Measurements from ENCODE around the gene GET3. TPM values are rescaled to one million over a fixed set of nuclear protein-coding genes. Genes with fewer than 3 reads are reported as not detected.

The GET3 gene
- total and polyA plus RNA-seq, 2 of the 13 experiments (the other 11 are each of a cell fraction or from before 2014, with no cell fraction given) = 57.7 to 59.4 TPM

DNA sequence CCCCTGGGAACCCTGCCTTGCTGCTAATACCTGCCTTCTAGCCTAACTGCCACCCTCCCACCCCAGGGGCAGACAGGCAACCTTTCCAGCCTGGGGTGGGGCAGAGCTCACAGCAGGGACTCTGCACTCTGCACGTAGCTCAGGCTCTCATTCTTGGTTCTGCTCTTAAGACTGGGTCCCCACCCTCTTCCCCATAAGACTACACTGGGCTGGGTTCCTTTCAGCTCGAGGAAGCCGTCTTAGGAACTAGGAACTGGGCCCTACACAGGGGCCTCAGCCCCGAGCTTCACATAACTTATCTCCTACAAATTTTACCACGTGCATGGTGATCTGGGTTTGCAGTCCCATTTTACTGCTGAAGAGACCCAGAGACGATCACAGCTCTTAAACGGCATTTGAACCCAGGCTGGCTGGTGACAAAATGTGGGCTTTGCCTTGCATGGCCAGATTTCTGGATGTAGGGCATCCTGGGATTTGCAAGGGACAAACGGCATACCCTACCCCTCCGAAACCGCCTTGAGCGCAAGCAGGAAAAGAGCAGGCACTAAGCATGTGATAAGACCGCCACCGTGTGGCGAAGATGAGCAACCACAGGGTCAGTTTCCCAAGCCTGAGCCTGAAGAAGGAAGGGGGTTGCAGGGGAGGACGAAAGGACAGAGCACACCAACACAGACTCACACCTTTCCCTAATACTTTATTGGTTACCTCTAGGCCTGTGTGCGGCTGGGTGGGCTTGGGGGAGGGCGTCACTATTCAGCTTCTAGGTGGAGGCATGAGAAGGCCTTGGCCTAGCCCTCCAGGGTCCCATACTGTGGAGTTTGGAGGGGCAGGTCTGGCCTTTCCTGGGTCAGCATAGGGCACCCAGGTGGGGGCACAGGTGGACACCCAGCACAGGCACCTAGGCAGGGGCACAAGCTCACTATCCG, 59.1 kb downstream of the GET3 start (continued):
- no peak for TF ChIP-seq ZNF772 (CRISPR knock-in tag; IDR thresholded peaks at IDR 0.05)
- TF ChIP-seq ZKSCAN8 (CRISPR knock-in tag; IDR thresholded peaks at IDR 0.05; ENCODE audit: borderline replicate concordance) = peak; percentile 82; the same call in 1 of the 2 replicates
- no peak for TF ChIP-seq ZNF616 (CRISPR knock-in tag; IDR thresholded peaks at IDR 0.05; ENCODE audit: low read depth)
- TF ChIP-seq LCORL (IDR thresholded peaks at IDR 0.05) = no peak
- peak; percentile 70; the same call in 1 of the 2 replicates for TF ChIP-seq LCORL (CRISPR knock-in tag; IDR thresholded peaks at IDR 0.05)
- peak; percentile 49 for TF ChIP-seq FOSL2 (CRISPR knock-in tag; IDR thresholded peaks at IDR 0.05)
- TF ChIP-seq PHF8 (CRISPR knock-in tag; IDR thresholded peaks at IDR 0.05) = peak; percentile 41; the same call in 1 of the 2 replicates
- TF ChIP-seq MEIS1 (CRISPR knock-in tag; IDR thresholded peaks at IDR 0.05; ENCODE audit: borderline replicate concordance) = no peak
- peak; percentile 75; the same call in 1 of the 2 replicates for TF ChIP-seq SRY (CRISPR knock-in tag; IDR thresholded peaks at IDR 0.05)
- no peak for TF ChIP-seq NR2F6 (IDR thresholded peaks at IDR 0.05)
- TF ChIP-seq NR2F6 (CRISPR knock-in tag; IDR thresholded peaks at IDR 0.05) = peak; percentile 67; the same call in 1 of the 2 replicates
- TF ChIP-seq, protein P1, sequence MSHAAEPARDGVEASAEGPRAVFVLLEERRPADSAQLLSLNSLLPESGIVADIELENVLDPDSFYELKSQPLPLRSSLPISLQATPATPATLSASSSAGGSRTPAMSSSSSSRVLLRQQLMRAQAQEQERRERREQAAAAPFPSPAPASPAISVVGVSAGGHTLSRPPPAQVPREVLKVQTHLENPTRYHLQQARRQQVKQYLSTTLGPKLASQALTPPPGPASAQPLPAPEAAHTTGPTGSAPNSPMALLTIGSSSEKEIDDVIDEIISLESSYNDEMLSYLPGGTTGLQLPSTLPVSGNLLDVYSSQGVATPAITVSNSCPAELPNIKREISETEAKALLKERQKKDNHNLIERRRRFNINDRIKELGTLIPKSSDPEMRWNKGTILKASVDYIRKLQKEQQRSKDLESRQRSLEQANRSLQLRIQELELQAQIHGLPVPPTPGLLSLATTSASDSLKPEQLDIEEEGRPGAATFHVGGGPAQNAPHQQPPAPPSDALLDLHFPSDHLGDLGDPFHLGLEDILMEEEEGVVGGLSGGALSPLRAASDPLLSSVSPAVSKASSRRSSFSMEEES (CRISPR knock-in tag; IDR thresholded peaks at IDR 0.05) = 0 out of 2 replicates have a peak, but pooled peaks have one; percentile 40
- no peak for TF ChIP-seq NAIF1 (CRISPR knock-in tag; IDR thresholded peaks at IDR 0.05; ENCODE audit: borderline replicate concordance)
- TF ChIP-seq, protein P2, sequence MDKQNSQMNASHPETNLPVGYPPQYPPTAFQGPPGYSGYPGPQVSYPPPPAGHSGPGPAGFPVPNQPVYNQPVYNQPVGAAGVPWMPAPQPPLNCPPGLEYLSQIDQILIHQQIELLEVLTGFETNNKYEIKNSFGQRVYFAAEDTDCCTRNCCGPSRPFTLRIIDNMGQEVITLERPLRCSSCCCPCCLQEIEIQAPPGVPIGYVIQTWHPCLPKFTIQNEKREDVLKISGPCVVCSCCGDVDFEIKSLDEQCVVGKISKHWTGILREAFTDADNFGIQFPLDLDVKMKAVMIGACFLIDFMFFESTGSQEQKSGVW (CRISPR knock-in tag; IDR thresholded peaks at IDR 0.05; ENCODE audit: borderline replicate concordance) = no peak
- no peak for TF ChIP-seq REXO4 (CRISPR knock-in tag; IDR thresholded peaks at IDR 0.05; ENCODE audit: borderline replicate concordance)
- TF ChIP-seq, protein P3, sequence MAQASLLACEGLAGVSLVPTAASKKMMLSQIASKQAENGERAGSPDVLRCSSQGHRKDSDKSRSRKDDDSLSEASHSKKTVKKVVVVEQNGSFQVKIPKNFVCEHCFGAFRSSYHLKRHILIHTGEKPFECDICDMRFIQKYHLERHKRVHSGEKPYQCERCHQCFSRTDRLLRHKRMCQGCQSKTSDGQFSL (CRISPR knock-in tag; IDR thresholded peaks at IDR 0.05) = 0 out of 2 replicates have a peak, but pooled peaks have one; percentile 49
- no peak for TF ChIP-seq EED (CRISPR knock-in tag; IDR thresholded peaks at IDR 0.05)
- peak; percentile 30; the same call in 1 of the 2 replicates for TF ChIP-seq RXRB (CRISPR knock-in tag; IDR thresholded peaks at IDR 0.05; ENCODE audit: borderline replicate concordance)
- TF ChIP-seq THAP11 (CRISPR knock-in tag; IDR thresholded peaks at IDR 0.05) = peak; percentile 57
- TF ChIP-seq ZIK1 (CRISPR knock-in tag; IDR thresholded peaks at IDR 0.05; ENCODE audit: borderline replicate concordance, low read depth) = no peak
- TF ChIP-seq ZNF263 (CRISPR knock-in tag; IDR thresholded peaks at IDR 0.05) = 0 out of 2 replicates have a peak, but pooled peaks have one; percentile 15
- TF ChIP-seq, protein P4, sequence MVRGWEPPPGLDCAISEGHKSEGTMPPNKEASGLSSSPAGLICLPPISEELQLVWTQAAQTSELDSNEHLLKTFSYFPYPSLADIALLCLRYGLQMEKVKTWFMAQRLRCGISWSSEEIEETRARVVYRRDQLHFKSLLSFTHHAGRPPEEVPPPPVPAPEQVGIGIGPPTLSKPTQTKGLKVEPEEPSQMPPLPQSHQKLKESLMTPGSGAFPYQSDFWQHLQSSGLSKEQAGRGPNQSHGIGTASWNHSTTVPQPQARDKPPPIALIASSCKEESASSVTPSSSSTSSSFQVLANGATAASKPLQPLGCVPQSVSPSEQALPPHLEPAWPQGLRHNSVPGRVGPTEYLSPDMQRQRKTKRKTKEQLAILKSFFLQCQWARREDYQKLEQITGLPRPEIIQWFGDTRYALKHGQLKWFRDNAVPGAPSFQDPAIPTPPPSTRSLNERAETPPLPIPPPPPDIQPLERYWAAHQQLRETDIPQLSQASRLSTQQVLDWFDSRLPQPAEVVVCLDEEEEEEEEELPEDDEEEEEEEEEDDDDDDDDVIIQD (CRISPR knock-in tag; IDR thresholded peaks at IDR 0.05; ENCODE audit: low read depth) = 0 out of 2 replicates have a peak, but pooled peaks have one; percentile 33

All from HepG2 (cell line).